HepG2 (cell line): ENCODE measurements around the gene SETD5. TPM values are rescaled to one million over a fixed set of nuclear protein-coding genes. Genes with fewer than 3 reads are reported as not detected.

Experiments
- BHLHE40 ChIP-seq: IDR thresholded peaks from 2 replicates; pipeline ENCODE4 v1.6.1; 2011; ENCODE audit warnings: low read length, improper control_type of control experiment
- CCDC6 ChIP-seq: sonication (generic); formaldehyde crosslinking; IDR thresholded peaks from 2 replicates; pipeline ENCODE4 v1.8.1; 2022; ENCODE audit warnings: mild to moderate bottlenecking, missing genetic modification reagents, moderate library complexity
- KAT8 ChIP-seq: IDR thresholded peaks from 2 replicates; pipeline ENCODE4 v1.6.1; 2016; ENCODE audit warnings: missing genetic modification reagents, missing compliant biosample characterization
- LCORL ChIP-seq, 2 experiments: fragments of 450-650 bp in 1 of 2; sonication (generic) in 1 of 2; formaldehyde crosslinking in 1 of 2; IDR thresholded peaks; 2 replicates each; pipeline versions ENCODE4 v1.5.0 to v1.6.1; 2017 to 2020; ENCODE audit warnings: antibody characterized with exemption in 1 of 2, missing genetic modification reagents in 1 of 2
- SMAD9 ChIP-seq: sonication (generic); formaldehyde crosslinking; IDR thresholded peaks from 2 replicates; pipeline ENCODE4 v1.5.1; 2020; ENCODE audit warnings: mild to moderate bottlenecking, missing genetic modification reagents
- TBX2 ChIP-seq: sonication (generic); formaldehyde crosslinking; IDR thresholded peaks from 2 replicates; pipeline ENCODE4 v1.5.0; 2020; ENCODE audit warnings: missing genetic modification reagents, mild to moderate bottlenecking, borderline replicate concordance
- ZBTB21 ChIP-seq: sonication (generic); formaldehyde crosslinking; IDR thresholded peaks from 2 replicates; pipeline ENCODE4 v1.4.0; 2020; ENCODE audit warnings: missing genetic modification reagents
- ZMYM4 ChIP-seq: sonication (generic); formaldehyde crosslinking; IDR thresholded peaks from 2 replicates; pipeline ENCODE4 v1.8.1; 2023; ENCODE audit warnings: mild to moderate bottlenecking, missing genetic modification reagents
- ZNF225 ChIP-seq: sonication (generic); formaldehyde crosslinking; IDR thresholded peaks from 2 replicates; pipeline ENCODE4 v1.4.0; 2020; ENCODE audit warnings: mild to moderate bottlenecking, missing genetic modification reagents
- ZNF430 ChIP-seq: sonication (generic); formaldehyde crosslinking; IDR thresholded peaks from 2 replicates; pipeline ENCODE4 v1.9.0; 2021; ENCODE audit warnings: mild to moderate bottlenecking, missing genetic modification reagents
- ZNF44 ChIP-seq: sonication (generic); formaldehyde crosslinking; IDR thresholded peaks from 2 replicates; pipeline ENCODE4 v1.5.1; 2020; ENCODE audit warnings: mild to moderate bottlenecking, missing genetic modification reagents
- polyA plus RNA-seq, 8 experiments: library from polyadenylated mRNA; depleted of rRNA in 3 of 8; stranded (reverse) in 7 of 8; unstranded in 1 of 8; fragments of >200 nt; fragmentation: Illumina TruSeq in 4 of 8; extraction: Trizol in 4 of 8; gene quantifications; 2 replicates each; pipeline versions ENCODE4 v1.2.1 to v1.2.3, GENCODE V29; 2011 to 2016; ENCODE audit warnings: low read depth in 4 of 8, missing spikeins in 1 of 8, mixed read lengths in 1 of 8; ENCODE audit not compliant: insufficient read depth in 1 of 8
- total RNA-seq, 5 experiments: library from RNA; depleted of rRNA; stranded (reverse); fragments of >200 nt; fragmentation: Illumina TruSeq; extraction: Trizol; gene quantifications; 2 replicates each; pipeline ENCODE4 v1.2.3, GENCODE V29; 2016; ENCODE audit warnings: low read depth in 1 of 5
- TF ChIP-seq, protein P1 (sequence below): IDR thresholded peaks from 2 replicates; pipeline ENCODE4 v1.6.1; 2018; ENCODE audit warnings: missing genetic modification reagents
- TF ChIP-seq, protein P2 (sequence below): sonication (generic); formaldehyde crosslinking; IDR thresholded peaks from 2 replicates; pipeline ENCODE4 v1.4.0; 2020; ENCODE audit warnings: missing genetic modification reagents
- TF ChIP-seq, protein P3 (sequence below): sonication (generic); formaldehyde crosslinking; IDR thresholded peaks from 2 replicates; pipeline ENCODE4 v1.4.0; 2020; ENCODE audit warnings: missing genetic modification reagents, borderline replicate concordance
- TF ChIP-seq, protein P4 (sequence below): IDR thresholded peaks from 2 replicates; pipeline ENCODE4 v1.6.1; 2016; ENCODE audit warnings: missing biosample characterization, missing genetic modification reagents, low read depth

The SETD5 gene
- total and polyA plus RNA-seq, 2 of the 13 experiments (the other 11 are each of a cell fraction or from before 2014, with no cell fraction given): 46.8 to 95.8 TPM

DNA sequence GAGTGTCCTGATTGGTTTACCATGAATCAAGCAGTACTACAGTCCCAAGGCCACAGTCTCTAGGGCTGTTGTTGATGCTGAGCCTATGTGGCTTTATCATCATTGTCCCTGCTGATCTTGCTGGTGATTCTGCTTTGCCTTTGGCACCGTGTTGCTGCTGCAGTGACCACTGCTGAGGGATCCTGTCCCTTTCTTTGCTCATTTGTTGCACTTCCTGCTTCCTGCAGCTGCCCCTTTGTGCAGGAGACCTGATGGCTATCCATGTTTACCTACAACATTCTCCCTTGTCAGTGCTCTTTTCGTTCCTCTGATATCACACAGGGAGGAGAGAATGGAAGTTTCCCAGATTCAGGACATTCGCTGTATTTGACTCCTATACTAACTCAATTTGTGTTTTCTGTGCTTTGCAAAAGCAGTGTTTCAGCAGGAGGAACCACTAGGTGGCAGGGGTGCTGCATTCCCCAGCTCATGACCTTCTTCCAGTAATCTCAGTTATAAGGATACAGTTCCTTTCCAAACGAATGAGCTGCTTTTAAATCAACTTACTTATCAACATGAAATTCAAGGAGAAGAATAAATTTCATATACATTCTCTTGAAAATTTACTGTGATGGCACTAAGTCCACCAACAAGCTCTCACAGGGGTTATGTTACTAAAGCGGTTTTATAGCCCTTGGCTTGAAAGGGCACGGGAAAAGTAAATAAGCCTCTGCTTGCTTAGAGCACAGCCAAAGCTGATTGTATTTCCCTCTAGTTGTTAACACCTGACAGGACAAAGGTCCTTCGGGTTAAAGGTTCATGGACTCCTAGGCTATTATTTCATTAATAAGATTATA lies 44.3 kb upstream of the SETD5 start (continued):
- TF ChIP-seq ZBTB21 (CRISPR knock-in tag): no peak
- TF ChIP-seq ZNF430 (CRISPR knock-in tag): no peak
- TF ChIP-seq ZNF44 (CRISPR knock-in tag): peak; percentile 99
- TF ChIP-seq ZNF225 (CRISPR knock-in tag): no peak
- peak; percentile 63; the same call in 1 of the 2 replicates for TF ChIP-seq KAT8
- TF ChIP-seq, protein P1, sequence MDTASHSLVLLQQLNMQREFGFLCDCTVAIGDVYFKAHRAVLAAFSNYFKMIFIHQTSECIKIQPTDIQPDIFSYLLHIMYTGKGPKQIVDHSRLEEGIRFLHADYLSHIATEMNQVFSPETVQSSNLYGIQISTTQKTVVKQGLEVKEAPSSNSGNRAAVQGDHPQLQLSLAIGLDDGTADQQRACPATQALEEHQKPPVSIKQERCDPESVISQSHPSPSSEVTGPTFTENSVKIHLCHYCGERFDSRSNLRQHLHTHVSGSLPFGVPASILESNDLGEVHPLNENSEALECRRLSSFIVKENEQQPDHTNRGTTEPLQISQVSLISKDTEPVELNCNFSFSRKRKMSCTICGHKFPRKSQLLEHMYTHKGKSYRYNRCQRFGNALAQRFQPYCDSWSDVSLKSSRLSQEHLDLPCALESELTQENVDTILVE (CRISPR knock-in tag): no peak
- TF ChIP-seq ZMYM4 (CRISPR knock-in tag): peak; percentile 70
- TF ChIP-seq, protein P2, sequence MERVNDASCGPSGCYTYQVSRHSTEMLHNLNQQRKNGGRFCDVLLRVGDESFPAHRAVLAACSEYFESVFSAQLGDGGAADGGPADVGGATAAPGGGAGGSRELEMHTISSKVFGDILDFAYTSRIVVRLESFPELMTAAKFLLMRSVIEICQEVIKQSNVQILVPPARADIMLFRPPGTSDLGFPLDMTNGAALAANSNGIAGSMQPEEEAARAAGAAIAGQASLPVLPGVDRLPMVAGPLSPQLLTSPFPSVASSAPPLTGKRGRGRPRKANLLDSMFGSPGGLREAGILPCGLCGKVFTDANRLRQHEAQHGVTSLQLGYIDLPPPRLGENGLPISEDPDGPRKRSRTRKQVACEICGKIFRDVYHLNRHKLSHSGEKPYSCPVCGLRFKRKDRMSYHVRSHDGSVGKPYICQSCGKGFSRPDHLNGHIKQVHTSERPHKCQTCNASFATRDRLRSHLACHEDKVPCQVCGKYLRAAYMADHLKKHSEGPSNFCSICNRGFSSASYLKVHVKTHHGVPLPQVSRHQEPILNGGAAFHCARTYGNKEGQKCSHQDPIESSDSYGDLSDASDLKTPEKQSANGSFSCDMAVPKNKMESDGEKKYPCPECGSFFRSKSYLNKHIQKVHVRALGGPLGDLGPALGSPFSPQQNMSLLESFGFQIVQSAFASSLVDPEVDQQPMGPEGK: peak; percentile 16; the same call in 1 of the 2 replicates
- peak; percentile 48; the same call in 1 of the 2 replicates for TF ChIP-seq CCDC6 (CRISPR knock-in tag)
- peak; percentile 82; the same call in 1 of the 2 replicates for TF ChIP-seq SMAD9 (CRISPR knock-in tag)
- TF ChIP-seq, protein P3, sequence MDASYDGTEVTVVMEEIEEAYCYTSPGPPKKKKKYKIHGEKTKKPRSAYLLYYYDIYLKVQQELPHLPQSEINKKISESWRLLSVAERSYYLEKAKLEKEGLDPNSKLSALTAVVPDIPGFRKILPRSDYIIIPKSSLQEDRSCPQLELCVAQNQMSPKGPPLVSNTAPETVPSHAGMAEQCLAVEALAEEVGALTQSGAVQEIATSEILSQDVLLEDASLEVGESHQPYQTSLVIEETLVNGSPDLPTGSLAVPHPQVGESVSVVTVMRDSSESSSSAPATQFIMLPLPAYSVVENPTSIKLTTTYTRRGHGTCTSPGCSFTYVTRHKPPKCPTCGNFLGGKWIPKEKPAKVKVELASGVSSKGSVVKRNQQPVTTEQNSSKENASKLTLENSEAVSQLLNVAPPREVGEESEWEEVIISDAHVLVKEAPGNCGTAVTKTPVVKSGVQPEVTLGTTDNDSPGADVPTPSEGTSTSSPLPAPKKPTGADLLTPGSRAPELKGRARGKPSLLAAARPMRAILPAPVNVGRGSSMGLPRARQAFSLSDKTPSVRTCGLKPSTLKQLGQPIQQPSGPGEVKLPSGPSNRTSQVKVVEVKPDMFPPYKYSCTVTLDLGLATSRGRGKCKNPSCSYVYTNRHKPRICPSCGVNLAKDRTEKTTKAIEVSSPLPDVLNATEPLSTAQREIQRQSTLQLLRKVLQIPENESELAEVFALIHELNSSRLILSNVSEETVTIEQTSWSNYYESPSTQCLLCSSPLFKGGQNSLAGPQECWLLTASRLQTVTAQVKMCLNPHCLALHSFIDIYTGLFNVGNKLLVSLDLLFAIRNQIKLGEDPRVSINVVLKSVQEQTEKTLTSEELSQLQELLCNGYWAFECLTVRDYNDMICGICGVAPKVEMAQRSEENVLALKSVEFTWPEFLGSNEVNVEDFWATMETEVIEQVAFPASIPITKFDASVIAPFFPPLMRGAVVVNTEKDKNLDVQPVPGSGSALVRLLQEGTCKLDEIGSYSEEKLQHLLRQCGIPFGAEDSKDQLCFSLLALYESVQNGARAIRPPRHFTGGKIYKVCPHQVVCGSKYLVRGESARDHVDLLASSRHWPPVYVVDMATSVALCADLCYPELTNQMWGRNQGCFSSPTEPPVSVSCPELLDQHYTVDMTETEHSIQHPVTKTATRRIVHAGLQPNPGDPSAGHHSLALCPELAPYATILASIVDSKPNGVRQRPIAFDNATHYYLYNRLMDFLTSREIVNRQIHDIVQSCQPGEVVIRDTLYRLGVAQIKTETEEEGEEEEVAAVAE: 0 out of 2 replicates have a peak, but pooled peaks have one; percentile 15
- TF ChIP-seq, protein P4, sequence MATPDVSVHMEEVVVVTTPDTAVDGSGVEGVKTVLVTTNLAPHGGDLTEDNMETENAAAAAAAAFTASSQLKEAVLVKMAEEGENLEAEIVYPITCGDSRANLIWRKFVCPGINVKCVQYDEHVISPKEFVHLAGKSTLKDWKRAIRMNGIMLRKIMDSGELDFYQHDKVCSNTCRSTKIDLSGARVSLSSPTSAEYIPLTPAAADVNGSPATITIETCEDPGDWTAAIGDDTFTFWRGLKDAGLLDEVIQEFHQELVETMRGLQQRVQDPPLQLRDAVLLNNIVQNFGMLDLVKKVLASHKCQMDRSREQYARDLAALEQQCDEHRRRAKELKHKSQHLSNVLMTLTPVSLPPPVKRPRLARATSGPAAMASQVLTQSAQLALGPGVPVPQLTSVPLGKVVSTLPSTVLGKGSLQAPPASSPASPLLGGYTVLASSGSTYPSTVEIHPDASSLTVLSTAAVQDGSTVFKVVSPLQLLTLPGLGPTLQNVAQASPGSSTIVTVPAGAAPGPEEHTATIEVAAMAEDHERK: no peak
- peak; percentile 37; the same call in 1 of the 2 replicates for TF ChIP-seq BHLHE40
- peak; percentile 49; the same call in 1 of the 2 replicates for TF ChIP-seq TBX2
- TF ChIP-seq LCORL (IDR thresholded peaks at IDR 0.05): no peak
- 0 out of 2 replicates have a peak, but pooled peaks have one; percentile 23 for TF ChIP-seq LCORL (CRISPR knock-in tag; IDR thresholded peaks at IDR 0.05)
